Memory B cell (primary cell): ENCODE results near the gene TMCC1.

Experiments used
- ATAC-seq: fragments of 150-1000 bp; cut with Tn5 transposase; 2 replicates; pipeline ENCODE4 v1.10.0; 2021; ENCODE audit warnings: low read depth, mild to moderate bottlenecking, moderate library complexity
- DNase-seq, 2 donors: peaks; one replicate each; pipeline ENCODE4 v3.0.0; 2022; ENCODE audit warnings: low spot score in 2 of 2
- H3K27ac Mint-ChIP-seq: one replicate; pipeline ENCODE4 v1.8.0; 2022; ENCODE audit warnings: mild to moderate bottlenecking, moderate library complexity, mixed read lengths
- H3K27me3 Mint-ChIP-seq: one replicate; pipeline ENCODE4 v1.8.0; 2022; ENCODE audit warnings: mixed read lengths
- H3K36me3 Mint-ChIP-seq: one replicate; pipeline ENCODE4 v1.8.0; 2022; ENCODE audit warnings: mild to moderate bottlenecking, mixed read lengths
- H3K4me1 Mint-ChIP-seq: one replicate; pipeline ENCODE4 v1.8.0; 2022; ENCODE audit warnings: mixed read lengths
- H3K4me3 Mint-ChIP-seq: one replicate; pipeline ENCODE4 v1.8.0; 2022; ENCODE audit warnings: mild to moderate bottlenecking, moderate library complexity, mixed read lengths
- H3K9me3 Mint-ChIP-seq: one replicate; pipeline ENCODE4 v1.8.0; 2022; ENCODE audit warnings: mixed read lengths

Gene TMCC1

GRCh38 chr3:129795186-129796010 is 98.1 kb downstream of the TMCC1 start:
- peaks cover 16% of the 10 kb centered on the region for H3K4me1 Mint-ChIP-seq
- no peaks in the 10 kb centered on the region for H3K9me3 Mint-ChIP-seq
- no peaks in the 10 kb centered on the region for H3K27me3 Mint-ChIP-seq
- no peak overlapping the region for H3K4me3 Mint-ChIP-seq
- H3K36me3 Mint-ChIP-seq = no peaks in the 10 kb centered on the region
- DNase-seq = no peak
- no peak overlapping the region for H3K27ac Mint-ChIP-seq
- ATAC-seq = no peak

- H3K4me3 Mint-ChIP-seq = no peak overlapping the region
- H3K4me1 Mint-ChIP-seq = peaks cover 16% of the 10 kb centered on the region
- no peaks in the 10 kb centered on the region for H3K9me3 Mint-ChIP-seq
- ATAC-seq (no peak), DNase-seq (no peak)
- H3K27ac Mint-ChIP-seq = no peak overlapping the region
- H3K27me3 Mint-ChIP-seq = no peaks in the 10 kb centered on the region
- no peaks in the 10 kb centered on the region for H3K36me3 Mint-ChIP-seq
Observed at GRCh38 chr3:129794311-129795185, 99.0 kb downstream of the TMCC1 start.

- ATAC-seq (peak; percentile 38), DNase-seq (no peak)
- Mint-ChIP-seq H3K27ac (no peak overlapping the region), H3K4me1 (peaks cover 16% of the 10 kb centered on the region), H3K27me3 (no peaks in the 10 kb centered on the region), H3K36me3 (no peaks in the 10 kb centered on the region), H3K9me3 (no peaks in the 10 kb centered on the region), H3K4me3 (no peak overlapping the region)
Observed at GRCh38 chr3:129793942-129794310, 99.6 kb downstream of the TMCC1 start.

GRCh38 chr3:129793319-129793718 is 100.2 kb downstream of the TMCC1 start:
- ATAC-seq = no peak
- no peaks in the 10 kb centered on the region for H3K36me3 Mint-ChIP-seq
- peaks cover 16% of the 10 kb centered on the region for H3K4me1 Mint-ChIP-seq
- no peak for DNase-seq
- no peak overlapping the region for H3K4me3 Mint-ChIP-seq
- no peaks in the 10 kb centered on the region for H3K9me3 Mint-ChIP-seq
- H3K27ac Mint-ChIP-seq = no peak overlapping the region
- no peaks in the 10 kb centered on the region for H3K27me3 Mint-ChIP-seq

- Mint-ChIP-seq H3K4me3 (no peak overlapping the region), H3K4me1 (peaks cover 2% of the 10 kb centered on the region), H3K9me3 (no peaks in the 10 kb centered on the region), H3K27me3 (no peaks in the 10 kb centered on the region), H3K36me3 (peaks cover 4% of the 10 kb centered on the region), H3K27ac (no peak overlapping the region)
- DNase-seq = no peak
- ATAC-seq = no peak
Observed at GRCh38 chr3:129783470-129783869, 110.0 kb downstream of the TMCC1 start.

GRCh38 chr3:129778871-129779270 is 114.6 kb downstream of the TMCC1 start:
- ATAC-seq (no peak), DNase-seq (no peak)
- Mint-ChIP-seq H3K27ac (no peak overlapping the region), H3K27me3 (no peaks in the 10 kb centered on the region), H3K4me1 (peaks cover 11% of the 10 kb centered on the region), H3K9me3 (peaks cover 4% of the 10 kb centered on the region), H3K4me3 (no peak overlapping the region), H3K36me3 (peaks cover 9% of the 10 kb centered on the region)

GRCh38 chr3:129777806-129778205 is 115.7 kb downstream of the TMCC1 start:
- Mint-ChIP-seq H3K27me3 (no peaks in the 10 kb centered on the region), H3K9me3 (peaks cover 4% of the 10 kb centered on the region), H3K4me3 (no peak overlapping the region), H3K4me1 (peaks cover 10% of the 10 kb centered on the region), H3K27ac (no peak overlapping the region), H3K36me3 (peaks cover 7% of the 10 kb centered on the region)
- DNase-seq = no peak
- ATAC-seq = no peak

GRCh38 chr3:129775870-129776269 is 117.6 kb downstream of the TMCC1 start:
- DNase-seq (no peak), ATAC-seq (no peak)
- peaks cover 4% of the 10 kb centered on the region for H3K9me3 Mint-ChIP-seq

GRCh38 chr3:129773691-129774663 is 119.5 kb downstream of the TMCC1 start:
- H3K27ac Mint-ChIP-seq = no peak overlapping the region
- H3K36me3 Mint-ChIP-seq = peaks cover 10% of the 10 kb centered on the region
- ATAC-seq (no peak), DNase-seq (no peak)
- no peak overlapping the region for H3K4me3 Mint-ChIP-seq
- H3K4me1 Mint-ChIP-seq = peaks cover 12% of the 10 kb centered on the region
- H3K27me3 Mint-ChIP-seq = no peaks in the 10 kb centered on the region
- H3K9me3 Mint-ChIP-seq = peaks cover 4% of the 10 kb centered on the region

More at GRCh38 chr3:129775870-129776269, 117.6 kb downstream of the TMCC1 start:
- Mint-ChIP-seq H3K27me3 (no peaks in the 10 kb centered on the region), H3K36me3 (peaks cover 10% of the 10 kb centered on the region), H3K27ac (no peak overlapping the region), H3K4me3 (no peak overlapping the region), H3K4me1 (peaks cover 12% of the 10 kb centered on the region)

GRCh38 chr3:129770604-129771003 is 122.9 kb downstream of the TMCC1 start:
- Mint-ChIP-seq H3K27me3 (no peaks in the 10 kb centered on the region), H3K4me3 (no peak overlapping the region), H3K9me3 (peaks cover 4% of the 10 kb centered on the region), H3K27ac (no peak overlapping the region), H3K36me3 (peaks cover 12% of the 10 kb centered on the region), H3K4me1 (peaks cover 14% of the 10 kb centered on the region)
- ATAC-seq (no peak), DNase-seq (no peak)

- no peak for DNase-seq
Observed at GRCh38 chr3:129769616-129770015, 123.9 kb downstream of the TMCC1 start.

GRCh38 chr3:129768728-129769127 is 124.8 kb downstream of the TMCC1 start:
- Mint-ChIP-seq H3K27ac (no peak overlapping the region), H3K27me3 (no peaks in the 10 kb centered on the region), H3K9me3 (no peaks in the 10 kb centered on the region), H3K4me3 (no peak overlapping the region), H3K36me3 (peaks cover 5% of the 10 kb centered on the region), H3K4me1 (peaks cover 7% of the 10 kb centered on the region)
- DNase-seq = no peak
- ATAC-seq = no peak

More at GRCh38 chr3:129769616-129770015, 123.9 kb downstream of the TMCC1 start:
- Mint-ChIP-seq H3K4me1 (peaks cover 11% of the 10 kb centered on the region), H3K27ac (no peak overlapping the region), H3K4me3 (no peak overlapping the region), H3K27me3 (no peaks in the 10 kb centered on the region), H3K9me3 (peaks cover 3% of the 10 kb centered on the region), H3K36me3 (peaks cover 9% of the 10 kb centered on the region)
- no peak for ATAC-seq

- no peak overlapping the region for H3K4me3 Mint-ChIP-seq
- peaks cover 4% of the 10 kb centered on the region for H3K36me3 Mint-ChIP-seq
- H3K27me3 Mint-ChIP-seq = no peaks in the 10 kb centered on the region
- peaks cover 5% of the 10 kb centered on the region for H3K4me1 Mint-ChIP-seq
- no peaks in the 10 kb centered on the region for H3K9me3 Mint-ChIP-seq
- DNase-seq = no peak
- no peak for ATAC-seq
- no peak overlapping the region for H3K27ac Mint-ChIP-seq
Observed at GRCh38 chr3:129766135-129766534, 127.4 kb downstream of the TMCC1 start.
